ENCODE measurements around the gene C12orf43. TPM values are rescaled to one million over a fixed set of nuclear protein-coding genes. Genes with fewer than 3 reads are reported as not detected.

Gene C12orf43
- total RNA-seq, 1 experiment from 2014 or later, result 25.7 TPM

GRCh38 chr12:120996133-120996746 lies 20.0 kb downstream of the C12orf43 start:
- H2AFZ ChIP-seq (ENCODE audit: low read length), result no peak overlapping the region
- H3K23me2 ChIP-seq (ENCODE audit: insufficient read length, low read depth, low read length, poor library complexity, severe bottlenecking), result no peaks in the 10 kb centered on the region
- no peak overlapping the region for H4K5ac ChIP-seq (ENCODE audit: insufficient read length, low read depth, low read length)
- no peak for TF ChIP-seq CTCF (conservative IDR thresholded peaks at IDR 0.05)
- no peak overlapping the region for H3K4me3 Mint-ChIP-seq
- no peak overlapping the region for H2AK5ac ChIP-seq (ENCODE audit: insufficient read length, low read length)
- H2BK20ac ChIP-seq (ENCODE audit: low read depth, low read length, poor library complexity, severe bottlenecking), result no peak overlapping the region
- H3T11ph ChIP-seq (ENCODE audit: low read length), result no peak overlapping the region
- H3K27me3 Mint-ChIP-seq (ENCODE audit: low read depth), result peaks cover 7% of the 10 kb centered on the region
- H3K27me3 ChIP-seq (ENCODE audit: insufficient read depth, low read length), result no peaks in the 10 kb centered on the region
- no peak overlapping the region for H3K14ac ChIP-seq (ENCODE audit: insufficient read depth, low read length)
- H3K4me2 ChIP-seq (ENCODE audit: insufficient read depth, insufficient read length, low read length), result no peak overlapping the region
- no peak overlapping the region for H3K27ac ChIP-seq (ENCODE audit: insufficient read length, low read depth, low read length)
- no CpG with 5 or more reads among the region's 11 CpGs for WGBS (ENCODE audit: extremely low coverage, insufficient read length, low lambda C conversion rate)
- no peak overlapping the region for H3K23ac ChIP-seq (ENCODE audit: insufficient read length, low read depth, low read length)
- H3K56ac ChIP-seq (ENCODE audit: insufficient read length, low read depth, low read length), result no peak overlapping the region
- no peak overlapping the region for H4K91ac ChIP-seq (ENCODE audit: insufficient read length, low read depth, low read length)
- H3K36me3 Mint-ChIP-seq (ENCODE audit: insufficient read depth in 1 of 3, low read depth in 3 of 3), result no peaks in the 10 kb centered on the region; a peak in 1 of 7 replicates
- no peak overlapping the region for H3K4ac ChIP-seq (ENCODE audit: low read depth, low read length)
- no peaks in the 10 kb centered on the region for H3K9me3 ChIP-seq (ENCODE audit: control insufficient read depth, low read depth, low read length)
- H2BK5ac ChIP-seq (ENCODE audit: insufficient read length, low read length), result no peak overlapping the region
- peaks cover 0 to 3% of the 10 kb centered on the region in 2 experiments; a peak in 2 of 5 replicates for H3K9me3 Mint-ChIP-seq
- no peaks in the 10 kb centered on the region for H3K79me1 ChIP-seq (ENCODE audit: insufficient read depth, low read depth, low read length, poor library complexity, severe bottlenecking)
- H2BK15ac ChIP-seq (ENCODE audit: low read depth, low read length), result no peak overlapping the region
- H2BK12ac ChIP-seq (ENCODE audit: insufficient read length, low read depth, low read length), result no peak overlapping the region
- H3K27ac Mint-ChIP-seq, result no peak overlapping the region
- H3K4me1 Mint-ChIP-seq, result peaks cover 6 to 10% of the 10 kb centered on the region in 2 experiments
- H3K4me1 ChIP-seq (ENCODE audit: insufficient read depth, low read length), result no peaks in the 10 kb centered on the region
- H3K18ac ChIP-seq (ENCODE audit: insufficient read length, low read depth, low read length), result no peak overlapping the region
- H4K20me1 ChIP-seq (ENCODE audit: control insufficient read depth, insufficient read depth, insufficient read length), result no peaks in the 10 kb centered on the region
- H4K8ac ChIP-seq (replicated peaks; ENCODE audit: insufficient read length, low read depth, low read length), result no peak overlapping the region
- no peak for DNase-seq
- no peak overlapping the region for H2BK120ac ChIP-seq (ENCODE audit: low read depth, low read length, poor library complexity, severe bottlenecking)
- no peaks in the 10 kb centered on the region for H3K79me2 ChIP-seq (ENCODE audit: insufficient read depth, low read length)
- H3K9ac ChIP-seq (ENCODE audit: extremely low read depth, insufficient read length, low read length), result no peak overlapping the region
